B cell (primary cell): ENCODE results near the gene CST11.

Experiments used
- EZH2 ChIP-seq: IDR thresholded peaks from 2 replicates; pipeline ENCODE4 v1.6.1; 2012; ENCODE audit warnings: borderline replicate concordance, low read depth, mild to moderate bottlenecking, moderate library complexity, low read length; ENCODE audit not compliant: insufficient read depth, poor library complexity, severe bottlenecking
- TF ChIP-seq, protein P1 (sequence below): fragments of 200-600 bp; IDR thresholded peaks from one replicate; pipeline ENCODE4 v1.8.0; 2022; ENCODE audit warnings: antibody characterized with exemption, mild to moderate bottlenecking

- no peak for TF ChIP-seq EZH2
- TF ChIP-seq, protein P1, sequence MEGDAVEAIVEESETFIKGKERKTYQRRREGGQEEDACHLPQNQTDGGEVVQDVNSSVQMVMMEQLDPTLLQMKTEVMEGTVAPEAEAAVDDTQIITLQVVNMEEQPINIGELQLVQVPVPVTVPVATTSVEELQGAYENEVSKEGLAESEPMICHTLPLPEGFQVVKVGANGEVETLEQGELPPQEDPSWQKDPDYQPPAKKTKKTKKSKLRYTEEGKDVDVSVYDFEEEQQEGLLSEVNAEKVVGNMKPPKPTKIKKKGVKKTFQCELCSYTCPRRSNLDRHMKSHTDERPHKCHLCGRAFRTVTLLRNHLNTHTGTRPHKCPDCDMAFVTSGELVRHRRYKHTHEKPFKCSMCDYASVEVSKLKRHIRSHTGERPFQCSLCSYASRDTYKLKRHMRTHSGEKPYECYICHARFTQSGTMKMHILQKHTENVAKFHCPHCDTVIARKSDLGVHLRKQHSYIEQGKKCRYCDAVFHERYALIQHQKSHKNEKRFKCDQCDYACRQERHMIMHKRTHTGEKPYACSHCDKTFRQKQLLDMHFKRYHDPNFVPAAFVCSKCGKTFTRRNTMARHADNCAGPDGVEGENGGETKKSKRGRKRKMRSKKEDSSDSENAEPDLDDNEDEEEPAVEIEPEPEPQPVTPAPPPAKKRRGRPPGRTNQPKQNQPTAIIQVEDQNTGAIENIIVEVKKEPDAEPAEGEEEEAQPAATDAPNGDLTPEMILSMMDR: no peak
Measured at GRCh38 chr20:23456873-23457272, 4.2 kb upstream of the CST11 start.
